Measurements from ENCODE around the gene ATXN2. TPM values are rescaled to one million over a fixed set of nuclear protein-coding genes. Genes with fewer than 3 reads are reported as not detected.

ATXN2 gene
- total RNA-seq, 1 experiment from 2014 or later: 72.9 TPM

DNA sequence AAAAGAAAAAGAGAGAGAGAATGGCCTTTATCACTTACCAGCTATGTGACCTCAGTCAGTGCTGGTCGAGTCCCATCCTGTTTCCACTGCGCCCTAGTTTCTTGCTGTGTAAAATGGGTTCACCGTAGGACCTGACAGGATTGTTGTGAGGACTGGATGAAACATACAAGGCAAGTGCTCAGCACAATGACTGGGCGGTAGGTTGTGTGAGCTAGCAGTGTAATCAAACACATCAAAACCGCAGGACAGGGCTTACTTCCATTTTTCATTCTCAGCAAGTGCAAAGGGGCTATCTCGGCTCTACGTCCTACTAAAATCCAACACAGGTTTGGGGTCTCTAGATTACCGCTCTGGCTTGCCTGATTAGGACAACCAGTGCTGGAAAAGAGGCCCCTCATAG lies 36.4 kb upstream of the ATXN2 start:
- no peak overlapping the region for H3K4ac ChIP-seq (ENCODE audit: low read depth, low read length)
- no peaks in the 10 kb centered on the region for H3K23me2 ChIP-seq (ENCODE audit: insufficient read length, low read depth, low read length, poor library complexity, severe bottlenecking)
- no peaks in the 10 kb centered on the region for H3K79me2 ChIP-seq (ENCODE audit: insufficient read depth, low read length)
- WGBS (ENCODE audit: extremely low coverage, insufficient read length, low lambda C conversion rate): no CpG with 5 or more reads among the region's 8 CpGs
- Mint-ChIP-seq H3K4me3 (0 out of 5 replicates have a peak overlapping the region, but pooled peaks of 1 of the 2 experiments have one; percentile 56), H3K9me3 (no peaks in the 10 kb centered on the region), H3K27ac (peak overlapping the region in 2 of 3 experiments; percentile 92 to 98; a peak in 3 of 7 replicates), H3K36me3 (ENCODE audit: insufficient read depth in 1 of 3, low read depth in 3 of 3) (no peaks in the 10 kb centered on the region), H3K27me3 (ENCODE audit: low read depth) (peaks cover 1% of the 10 kb centered on the region; the same call in 1 of the 2 replicates), H3K4me1 (peaks cover 20 to 27% of the 10 kb centered on the region in 2 experiments)
- peaks cover 5% of the 10 kb centered on the region for H3K4me1 ChIP-seq (ENCODE audit: insufficient read depth, low read length)
- H3K23ac ChIP-seq (ENCODE audit: insufficient read length, low read depth, low read length): no peak overlapping the region
- H3K27me3 ChIP-seq (ENCODE audit: insufficient read depth, low read length): no peaks in the 10 kb centered on the region
- no peak overlapping the region for H2AFZ ChIP-seq (ENCODE audit: low read length)
- no peak overlapping the region for H3K27ac ChIP-seq (ENCODE audit: insufficient read length, low read depth, low read length)
- no peak overlapping the region for H2BK5ac ChIP-seq (ENCODE audit: insufficient read length, low read length)
- no peak overlapping the region for H3K14ac ChIP-seq (ENCODE audit: insufficient read depth, low read length)
- no peak for DNase-seq
- H3K4me2 ChIP-seq (ENCODE audit: insufficient read depth, insufficient read length, low read length): no peak overlapping the region
- H2BK15ac ChIP-seq (ENCODE audit: low read depth, low read length): no peak overlapping the region
- H3K56ac ChIP-seq (ENCODE audit: insufficient read length, low read depth, low read length): no peak overlapping the region
- H3K79me1 ChIP-seq (ENCODE audit: insufficient read depth, low read depth, low read length, poor library complexity, severe bottlenecking): no peaks in the 10 kb centered on the region
- TF ChIP-seq, protein P1, sequence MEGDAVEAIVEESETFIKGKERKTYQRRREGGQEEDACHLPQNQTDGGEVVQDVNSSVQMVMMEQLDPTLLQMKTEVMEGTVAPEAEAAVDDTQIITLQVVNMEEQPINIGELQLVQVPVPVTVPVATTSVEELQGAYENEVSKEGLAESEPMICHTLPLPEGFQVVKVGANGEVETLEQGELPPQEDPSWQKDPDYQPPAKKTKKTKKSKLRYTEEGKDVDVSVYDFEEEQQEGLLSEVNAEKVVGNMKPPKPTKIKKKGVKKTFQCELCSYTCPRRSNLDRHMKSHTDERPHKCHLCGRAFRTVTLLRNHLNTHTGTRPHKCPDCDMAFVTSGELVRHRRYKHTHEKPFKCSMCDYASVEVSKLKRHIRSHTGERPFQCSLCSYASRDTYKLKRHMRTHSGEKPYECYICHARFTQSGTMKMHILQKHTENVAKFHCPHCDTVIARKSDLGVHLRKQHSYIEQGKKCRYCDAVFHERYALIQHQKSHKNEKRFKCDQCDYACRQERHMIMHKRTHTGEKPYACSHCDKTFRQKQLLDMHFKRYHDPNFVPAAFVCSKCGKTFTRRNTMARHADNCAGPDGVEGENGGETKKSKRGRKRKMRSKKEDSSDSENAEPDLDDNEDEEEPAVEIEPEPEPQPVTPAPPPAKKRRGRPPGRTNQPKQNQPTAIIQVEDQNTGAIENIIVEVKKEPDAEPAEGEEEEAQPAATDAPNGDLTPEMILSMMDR (conservative IDR thresholded peaks at IDR 0.05): no peak
- no peak overlapping the region for H2AK5ac ChIP-seq (ENCODE audit: insufficient read length, low read length)
- no peak overlapping the region for H4K8ac ChIP-seq (replicated peaks; ENCODE audit: insufficient read length, low read depth, low read length)
- H4K91ac ChIP-seq (ENCODE audit: insufficient read length, low read depth, low read length): no peak overlapping the region
- no peak overlapping the region for H2BK12ac ChIP-seq (ENCODE audit: insufficient read length, low read depth, low read length)
- no peak overlapping the region for H4K5ac ChIP-seq (ENCODE audit: insufficient read length, low read depth, low read length)
- H3K18ac ChIP-seq (ENCODE audit: insufficient read length, low read depth, low read length): no peak overlapping the region
- H3K9me3 ChIP-seq (ENCODE audit: control insufficient read depth, low read depth, low read length): no peaks in the 10 kb centered on the region
- H2BK120ac ChIP-seq (ENCODE audit: low read depth, low read length, poor library complexity, severe bottlenecking): no peak overlapping the region
- no peak overlapping the region for H3T11ph ChIP-seq (ENCODE audit: low read length)
- no peak overlapping the region for H3K9ac ChIP-seq (ENCODE audit: extremely low read depth, insufficient read length, low read length)
- H4K20me1 ChIP-seq (ENCODE audit: control insufficient read depth, insufficient read depth, insufficient read length): no peaks in the 10 kb centered on the region
- H2BK20ac ChIP-seq (ENCODE audit: low read depth, low read length, poor library complexity, severe bottlenecking): no peak overlapping the region

Measured in H9 (cell line).